SK-N-SH treated with all-trans-retinoic acid at 6 μM for 48 hours (cell line): ENCODE results near the gene KRTDAP.

ENCODE experiments used
- ZFP3 ChIP-seq: fragments of 250-450 bp; sonication (Bioruptor Pico); IDR thresholded peaks from 2 replicates; pipeline ENCODE4 v1.5.0; 2020; ENCODE audit warnings: mild to moderate bottlenecking, moderate library complexity
- ZFP30 ChIP-seq: fragments of 450-650 bp; formaldehyde crosslinking; IDR thresholded peaks from 2 replicates; pipeline ENCODE4 v1.5.0; 2022; ENCODE audit warnings: mild to moderate bottlenecking, moderate library complexity
- TF ChIP-seq, protein P1 (sequence below): fragments of 250-450 bp; sonication (Bioruptor Pico); IDR thresholded peaks from 2 replicates; pipeline ENCODE4 v1.5.1; 2020; ENCODE audit warnings: low read depth, mild to moderate bottlenecking, moderate library complexity
- TF ChIP-seq, protein P2 (sequence below): fragments of 250-450 bp; sonication (Bioruptor Pico); IDR thresholded peaks from 2 replicates; pipeline ENCODE4 v1.8.0; 2020; ENCODE audit warnings: mild to moderate bottlenecking, moderate library complexity, borderline replicate concordance
- TF ChIP-seq, protein P3 (sequence below): fragments of 250-450 bp; sonication (Bioruptor Pico); IDR thresholded peaks from 2 replicates; pipeline ENCODE4 v1.5.0; 2020; ENCODE audit warnings: mild to moderate bottlenecking, moderate library complexity

DNA sequence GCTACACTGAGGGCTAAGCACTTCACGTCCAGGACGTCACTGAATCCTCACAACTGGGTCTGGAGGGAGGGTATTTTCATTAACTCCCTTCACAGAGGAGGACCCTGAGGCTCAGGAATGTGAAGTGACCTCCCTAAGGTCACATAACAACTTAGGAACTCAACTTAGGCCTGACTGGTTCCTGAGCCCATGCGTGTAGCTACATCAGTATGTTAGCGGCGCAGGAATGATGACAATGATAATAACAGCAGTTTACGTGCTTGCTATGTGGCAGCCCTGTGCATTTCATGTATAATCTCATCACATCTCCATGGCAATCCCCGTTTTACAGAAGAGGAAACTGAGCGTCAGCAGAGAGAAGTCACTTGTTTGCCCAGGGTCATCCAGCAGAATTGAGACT lies 18.3 kb downstream of the KRTDAP start:
- TF ChIP-seq ZFP30 (CRISPR knock-in tag), result no peak
- TF ChIP-seq, protein P1, sequence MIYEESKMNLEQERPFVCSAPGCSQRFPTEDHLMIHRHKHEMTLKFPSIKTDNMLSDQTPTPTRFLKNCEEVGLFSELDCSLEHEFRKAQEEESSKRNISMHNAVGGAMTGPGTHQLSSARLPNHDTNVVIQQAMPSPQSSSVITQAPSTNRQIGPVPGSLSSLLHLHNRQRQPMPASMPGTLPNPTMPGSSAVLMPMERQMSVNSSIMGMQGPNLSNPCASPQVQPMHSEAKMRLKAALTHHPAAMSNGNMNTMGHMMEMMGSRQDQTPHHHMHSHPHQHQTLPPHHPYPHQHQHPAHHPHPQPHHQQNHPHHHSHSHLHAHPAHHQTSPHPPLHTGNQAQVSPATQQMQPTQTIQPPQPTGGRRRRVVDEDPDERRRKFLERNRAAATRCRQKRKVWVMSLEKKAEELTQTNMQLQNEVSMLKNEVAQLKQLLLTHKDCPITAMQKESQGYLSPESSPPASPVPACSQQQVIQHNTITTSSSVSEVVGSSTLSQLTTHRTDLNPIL, result no peak
- TF ChIP-seq, protein P2, sequence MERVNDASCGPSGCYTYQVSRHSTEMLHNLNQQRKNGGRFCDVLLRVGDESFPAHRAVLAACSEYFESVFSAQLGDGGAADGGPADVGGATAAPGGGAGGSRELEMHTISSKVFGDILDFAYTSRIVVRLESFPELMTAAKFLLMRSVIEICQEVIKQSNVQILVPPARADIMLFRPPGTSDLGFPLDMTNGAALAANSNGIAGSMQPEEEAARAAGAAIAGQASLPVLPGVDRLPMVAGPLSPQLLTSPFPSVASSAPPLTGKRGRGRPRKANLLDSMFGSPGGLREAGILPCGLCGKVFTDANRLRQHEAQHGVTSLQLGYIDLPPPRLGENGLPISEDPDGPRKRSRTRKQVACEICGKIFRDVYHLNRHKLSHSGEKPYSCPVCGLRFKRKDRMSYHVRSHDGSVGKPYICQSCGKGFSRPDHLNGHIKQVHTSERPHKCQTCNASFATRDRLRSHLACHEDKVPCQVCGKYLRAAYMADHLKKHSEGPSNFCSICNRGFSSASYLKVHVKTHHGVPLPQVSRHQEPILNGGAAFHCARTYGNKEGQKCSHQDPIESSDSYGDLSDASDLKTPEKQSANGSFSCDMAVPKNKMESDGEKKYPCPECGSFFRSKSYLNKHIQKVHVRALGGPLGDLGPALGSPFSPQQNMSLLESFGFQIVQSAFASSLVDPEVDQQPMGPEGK (CRISPR knock-in tag), result no peak
- TF ChIP-seq, protein P3, sequence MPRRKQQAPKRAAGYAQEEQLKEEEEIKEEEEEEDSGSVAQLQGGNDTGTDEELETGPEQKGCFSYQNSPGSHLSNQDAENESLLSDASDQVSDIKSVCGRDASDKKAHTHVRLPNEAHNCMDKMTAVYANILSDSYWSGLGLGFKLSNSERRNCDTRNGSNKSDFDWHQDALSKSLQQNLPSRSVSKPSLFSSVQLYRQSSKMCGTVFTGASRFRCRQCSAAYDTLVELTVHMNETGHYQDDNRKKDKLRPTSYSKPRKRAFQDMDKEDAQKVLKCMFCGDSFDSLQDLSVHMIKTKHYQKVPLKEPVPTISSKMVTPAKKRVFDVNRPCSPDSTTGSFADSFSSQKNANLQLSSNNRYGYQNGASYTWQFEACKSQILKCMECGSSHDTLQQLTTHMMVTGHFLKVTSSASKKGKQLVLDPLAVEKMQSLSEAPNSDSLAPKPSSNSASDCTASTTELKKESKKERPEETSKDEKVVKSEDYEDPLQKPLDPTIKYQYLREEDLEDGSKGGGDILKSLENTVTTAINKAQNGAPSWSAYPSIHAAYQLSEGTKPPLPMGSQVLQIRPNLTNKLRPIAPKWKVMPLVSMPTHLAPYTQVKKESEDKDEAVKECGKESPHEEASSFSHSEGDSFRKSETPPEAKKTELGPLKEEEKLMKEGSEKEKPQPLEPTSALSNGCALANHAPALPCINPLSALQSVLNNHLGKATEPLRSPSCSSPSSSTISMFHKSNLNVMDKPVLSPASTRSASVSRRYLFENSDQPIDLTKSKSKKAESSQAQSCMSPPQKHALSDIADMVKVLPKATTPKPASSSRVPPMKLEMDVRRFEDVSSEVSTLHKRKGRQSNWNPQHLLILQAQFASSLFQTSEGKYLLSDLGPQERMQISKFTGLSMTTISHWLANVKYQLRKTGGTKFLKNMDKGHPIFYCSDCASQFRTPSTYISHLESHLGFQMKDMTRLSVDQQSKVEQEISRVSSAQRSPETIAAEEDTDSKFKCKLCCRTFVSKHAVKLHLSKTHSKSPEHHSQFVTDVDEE (CRISPR knock-in tag), result no peak
- no peak for TF ChIP-seq ZFP3
